ENCODE data around the gene SLC34A1.

SLC34A1 gene

DNA sequence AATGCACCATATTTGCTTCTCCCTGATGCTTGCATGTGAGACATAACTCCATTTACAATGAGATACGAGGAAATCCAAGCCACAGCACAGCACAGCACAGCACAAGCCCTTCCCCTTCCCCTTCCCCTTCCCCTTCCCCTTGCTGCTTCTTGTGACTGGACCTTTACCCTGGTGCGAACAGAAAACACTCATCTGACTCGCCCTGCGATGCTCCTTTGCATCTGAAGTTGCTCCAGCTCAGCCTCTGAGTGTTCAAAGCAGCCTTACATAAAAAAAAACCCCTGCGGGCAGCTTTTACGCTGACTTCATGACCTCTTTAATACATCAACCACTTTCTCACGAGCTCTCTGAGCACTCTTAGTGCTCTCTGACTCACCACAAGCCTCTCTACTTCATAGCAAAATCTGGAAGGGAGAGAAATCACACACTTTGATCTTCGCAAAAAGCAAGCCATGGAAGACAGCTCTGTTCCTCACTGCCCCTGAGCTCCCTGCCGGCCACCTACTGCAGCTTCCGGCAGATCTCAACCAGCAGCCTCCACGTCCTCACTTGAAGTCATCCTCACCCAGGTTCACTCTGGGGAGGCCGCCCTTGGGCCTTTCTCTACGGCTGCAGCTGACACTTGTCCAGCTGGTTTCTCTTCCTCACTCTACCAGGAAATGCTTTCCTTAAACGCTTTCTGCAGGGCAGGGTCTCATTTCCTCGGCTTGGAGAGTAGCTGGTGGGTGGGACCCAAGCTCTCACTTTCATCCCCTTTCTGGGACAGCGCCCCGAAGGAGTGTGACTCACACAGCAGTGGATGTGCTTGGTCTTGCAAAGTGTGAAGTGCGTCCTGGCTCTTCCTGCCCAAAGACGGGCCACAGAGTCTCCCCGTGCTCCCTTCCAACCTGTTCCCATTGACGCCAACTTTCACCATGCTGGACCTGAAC lies 5.3 kb downstream of the SLC34A1 start:
- FAIRE-seq, result no peak

DNA sequence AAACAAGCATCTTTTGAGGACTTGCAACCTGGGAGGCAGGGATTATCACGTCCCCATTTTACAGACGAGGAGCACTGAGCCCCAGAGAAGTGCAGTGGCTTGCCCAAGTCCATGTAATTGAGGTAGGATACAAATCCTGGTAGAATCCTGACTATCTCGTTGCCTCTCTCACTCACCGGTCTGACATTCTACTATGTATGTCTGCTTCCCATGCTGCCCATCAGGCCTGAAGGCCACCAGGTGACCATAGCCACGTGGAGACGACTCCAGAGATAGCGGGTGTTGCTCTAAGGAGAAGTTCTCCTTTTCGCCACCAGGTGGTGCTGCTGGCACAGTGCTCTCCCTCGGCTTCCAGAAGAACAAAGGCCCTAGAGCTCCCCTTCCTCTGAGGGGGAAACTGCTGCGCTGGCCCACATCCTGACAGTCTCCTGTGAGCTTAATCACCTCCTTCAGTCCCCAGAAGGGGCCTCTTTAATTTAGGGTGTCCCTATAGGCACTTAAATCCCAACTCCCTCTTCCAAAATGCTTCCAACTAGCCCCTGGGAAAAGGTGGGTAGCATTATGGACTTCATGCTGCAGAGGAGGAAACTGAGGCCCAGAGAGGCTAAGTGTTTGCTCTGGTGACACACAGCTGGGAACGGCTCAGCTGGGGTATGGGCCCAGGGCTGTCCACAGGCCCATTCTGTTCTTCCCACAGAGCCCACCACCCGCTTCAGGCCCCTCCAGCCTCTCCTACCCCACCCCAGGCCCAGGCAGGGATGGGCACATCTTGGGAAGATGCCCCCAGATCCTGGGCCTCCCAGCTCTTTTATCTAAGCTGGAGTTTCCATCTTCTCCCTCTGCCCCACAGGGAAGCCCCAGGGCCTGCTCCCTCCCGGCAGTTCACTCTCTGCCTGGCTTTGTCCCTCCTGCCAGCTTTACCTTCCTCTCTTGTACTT lies 6.4 kb downstream of the SLC34A1 start:
- no peak for FAIRE-seq

GRCh38 chr5:177392765-177393164 lies 8.5 kb downstream of the SLC34A1 start:
- FAIRE-seq, result no peak

GRCh38 chr5:177393206-177393765 lies 9.1 kb downstream of the SLC34A1 start:
- FAIRE-seq, result no peak

DNA sequence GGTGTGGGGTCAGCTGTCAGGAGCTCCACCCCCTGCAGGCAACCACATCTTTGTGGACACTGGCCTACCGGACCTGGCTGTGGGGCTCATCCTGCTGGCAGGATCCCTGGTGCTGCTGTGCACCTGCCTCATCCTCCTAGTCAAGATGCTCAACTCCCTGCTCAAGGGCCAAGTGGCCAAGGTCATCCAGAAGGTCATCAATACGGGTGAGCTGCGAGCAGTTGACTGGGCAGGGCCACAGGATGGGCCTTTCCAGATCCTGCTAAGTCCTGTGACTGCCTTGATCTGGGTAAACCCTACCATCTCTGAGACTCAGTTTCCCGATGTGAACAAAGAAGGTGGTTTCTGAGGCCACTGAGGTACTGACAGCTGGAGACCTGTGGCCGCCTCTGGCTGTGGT lies 9.8 kb downstream of the SLC34A1 start:
- FAIRE-seq, result no peak

DNA sequence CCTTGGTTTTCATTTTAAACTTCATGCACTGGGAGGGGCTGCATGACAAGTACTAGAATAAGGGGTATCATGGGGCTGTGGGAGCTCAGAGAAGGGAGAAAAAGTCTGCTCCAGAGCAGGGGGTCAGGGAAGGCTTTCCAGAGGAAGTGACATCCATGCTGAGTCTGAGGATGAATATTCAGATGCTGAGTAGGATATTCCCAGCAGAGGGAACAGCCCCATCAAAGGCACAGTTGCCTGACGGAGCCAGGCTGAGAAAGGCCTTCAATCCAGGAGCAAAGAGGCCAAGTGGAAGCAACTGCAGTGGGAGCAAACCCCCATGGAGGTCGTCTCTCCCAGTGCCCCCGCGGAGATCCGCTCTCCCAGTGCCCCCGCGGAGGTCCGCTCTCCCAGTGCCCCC lies 11.8 kb downstream of the SLC34A1 start:
- no peak for FAIRE-seq

DNA sequence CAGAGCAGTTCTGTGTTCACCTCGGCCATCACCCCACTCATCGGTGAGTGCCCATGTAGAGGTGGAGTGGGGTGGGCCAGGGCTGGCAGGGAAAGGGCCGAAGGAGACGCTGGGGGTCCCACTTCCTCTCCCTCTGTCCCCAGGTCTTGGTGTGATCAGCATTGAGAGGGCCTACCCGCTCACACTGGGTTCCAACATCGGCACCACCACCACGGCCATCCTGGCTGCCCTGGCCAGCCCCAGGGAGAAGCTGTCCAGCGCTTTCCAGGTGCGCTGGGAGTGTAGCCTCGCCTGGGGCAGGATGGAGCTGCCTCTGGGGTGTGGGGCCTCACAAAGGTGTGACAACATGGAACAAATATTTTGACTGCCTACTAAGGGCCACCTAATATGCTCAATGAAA lies 12.6 kb downstream of the SLC34A1 start:
- FAIRE-seq, result no peak

DNA sequence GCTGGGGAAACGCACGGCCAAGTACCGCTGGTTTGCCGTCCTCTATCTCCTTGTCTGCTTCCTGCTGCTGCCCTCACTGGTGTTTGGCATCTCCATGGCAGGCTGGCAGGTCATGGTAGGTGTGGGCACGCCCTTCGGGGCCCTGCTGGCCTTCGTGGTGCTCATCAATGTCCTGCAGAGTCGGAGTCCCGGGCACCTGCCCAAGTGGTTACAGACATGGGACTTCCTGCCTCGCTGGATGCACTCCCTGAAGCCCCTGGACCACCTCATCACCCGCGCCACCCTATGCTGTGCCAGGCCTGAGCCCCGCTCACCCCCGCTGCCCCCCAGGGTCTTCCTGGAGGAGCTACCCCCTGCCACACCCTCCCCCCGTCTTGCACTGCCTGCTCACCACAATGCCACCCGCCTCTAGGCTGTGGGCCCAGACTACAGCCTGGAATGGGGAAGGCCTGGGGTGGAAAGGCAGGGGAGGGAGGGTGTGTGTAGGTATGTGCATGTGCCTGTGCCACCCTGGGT lies 13.7 kb downstream of the SLC34A1 start:
- no peak for FAIRE-seq

- FAIRE-seq, result no peak
Observed at GRCh38 chr5:177399997-177400868, 16.0 kb downstream of the SLC34A1 start, which contains the start of gene PFN3. TSS of gene PFN3 (minus strand) at chr5:177400661. CDS start at chr5:177400576, 85 bp downstream.

GRCh38 chr5:177402271-177403043 lies 18.2 kb downstream of the SLC34A1 start:
- no peak for FAIRE-seq

- no peak for FAIRE-seq
Observed at GRCh38 chr5:177403102-177403791, 19.0 kb downstream of the SLC34A1 start.

DNA sequence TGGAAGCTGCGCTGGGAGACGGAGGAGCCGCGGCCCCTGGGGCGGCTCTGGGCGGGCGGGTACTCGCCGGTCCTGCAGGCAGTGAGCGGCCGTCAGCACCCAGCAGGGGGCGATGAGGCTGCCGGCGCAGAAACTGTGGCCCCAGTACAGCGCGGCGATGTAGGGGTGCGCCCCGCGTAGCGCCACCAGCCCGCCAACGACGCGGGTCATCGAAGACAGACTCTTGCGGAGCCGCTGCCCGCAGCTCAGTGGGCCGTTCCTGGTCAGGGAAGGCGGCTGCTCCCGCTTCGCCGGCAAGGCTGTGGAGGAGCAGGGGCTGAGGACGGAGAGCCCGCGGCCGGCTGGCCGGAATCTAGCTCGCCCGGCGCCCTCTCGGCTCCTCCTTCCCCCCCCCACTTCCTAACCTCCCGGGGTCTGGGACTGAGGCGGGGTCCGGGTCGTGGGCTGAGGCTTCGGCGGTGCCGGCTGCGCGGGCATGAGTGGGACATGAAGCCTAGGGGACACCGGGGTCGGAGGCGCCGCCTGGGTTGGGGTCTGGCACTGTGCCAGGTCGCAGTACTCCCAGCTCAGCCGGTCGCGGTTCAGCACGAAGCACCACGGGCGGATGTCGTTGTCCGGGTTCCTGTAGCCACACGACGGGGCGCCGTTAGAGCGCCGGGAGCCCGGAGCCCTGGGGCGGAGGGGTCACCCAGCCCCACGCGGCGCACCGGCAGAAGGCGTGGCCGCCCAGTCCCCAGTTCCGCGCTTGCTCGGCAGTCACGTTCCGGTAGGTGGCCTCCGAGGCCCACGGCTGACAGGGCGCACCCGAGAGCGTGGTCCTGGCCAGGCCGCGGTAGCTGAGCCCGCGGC lies 19.8 kb downstream of the SLC34A1 start:
- FAIRE-seq, result no peak

GRCh38 chr5:177404641-177405179 lies 20.5 kb downstream of the SLC34A1 start:
- FAIRE-seq, result no peak

DNA sequence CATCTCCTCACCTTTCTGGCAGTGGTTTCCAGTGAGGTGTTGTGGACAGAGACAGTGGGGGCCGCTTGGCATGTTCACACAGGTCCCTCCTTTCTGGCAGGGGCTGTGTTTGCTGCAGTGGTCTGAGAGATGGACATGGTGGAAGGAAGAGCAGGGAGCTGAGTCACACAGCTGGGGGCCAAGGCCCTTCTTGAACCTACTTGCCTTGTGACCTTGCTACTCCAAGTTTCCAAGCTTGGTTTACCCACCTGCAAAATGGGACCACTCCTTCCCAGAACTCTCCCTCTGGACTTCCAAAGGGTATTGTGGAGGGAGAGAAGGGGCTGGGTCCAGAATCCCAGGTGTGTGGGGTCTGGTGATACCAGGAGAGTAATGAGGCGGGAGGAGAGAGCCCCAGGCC lies 21.1 kb downstream of the SLC34A1 start:
- FAIRE-seq, result no peak

GRCh38 chr5:177405805-177406204 lies 21.6 kb downstream of the SLC34A1 start:
- FAIRE-seq, result no peak

DNA sequence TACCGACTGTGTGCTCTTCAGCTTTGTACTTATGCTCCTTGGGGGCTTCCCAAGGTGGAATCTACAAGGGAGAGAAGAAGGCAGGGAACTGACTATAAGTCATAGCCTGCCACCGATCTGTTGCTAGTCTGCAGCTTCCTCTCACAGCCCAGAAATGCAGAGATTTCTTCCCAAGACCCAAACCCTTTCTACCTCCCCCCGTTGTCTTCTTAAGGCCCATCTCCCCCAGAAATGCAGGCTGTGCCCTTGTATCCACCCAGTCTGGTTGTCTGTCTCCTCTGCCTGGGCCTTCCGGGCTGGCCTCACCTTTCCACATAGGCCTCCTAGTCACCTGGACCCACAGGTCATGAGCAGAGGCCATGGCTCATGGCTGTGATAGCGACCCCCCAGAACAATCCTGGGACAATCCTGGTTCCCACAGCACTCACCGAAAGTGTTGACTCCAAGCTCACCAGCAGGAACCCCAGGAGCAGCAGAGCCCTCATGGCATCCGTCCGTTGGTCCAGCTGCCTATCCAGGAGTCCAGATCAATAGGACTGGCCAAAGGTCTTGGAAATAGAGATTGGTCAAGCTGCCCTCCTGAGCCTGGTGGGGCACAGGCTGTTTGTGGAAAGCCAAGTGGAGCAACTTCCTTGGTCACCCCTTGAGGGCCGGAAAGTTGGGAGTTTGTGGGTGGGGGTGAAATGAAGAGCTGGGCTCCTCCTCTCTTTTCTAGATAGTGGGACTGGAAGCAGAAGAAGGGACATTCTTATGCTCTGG lies 25.0 kb downstream of the SLC34A1 start, which contains the start of gene F12:
F12 (minus strand) TSS at position 522 of the 759 bp plus-strand sequence; CDS start at position 485, 37 bp downstream.
- no peak for FAIRE-seq

DNA sequence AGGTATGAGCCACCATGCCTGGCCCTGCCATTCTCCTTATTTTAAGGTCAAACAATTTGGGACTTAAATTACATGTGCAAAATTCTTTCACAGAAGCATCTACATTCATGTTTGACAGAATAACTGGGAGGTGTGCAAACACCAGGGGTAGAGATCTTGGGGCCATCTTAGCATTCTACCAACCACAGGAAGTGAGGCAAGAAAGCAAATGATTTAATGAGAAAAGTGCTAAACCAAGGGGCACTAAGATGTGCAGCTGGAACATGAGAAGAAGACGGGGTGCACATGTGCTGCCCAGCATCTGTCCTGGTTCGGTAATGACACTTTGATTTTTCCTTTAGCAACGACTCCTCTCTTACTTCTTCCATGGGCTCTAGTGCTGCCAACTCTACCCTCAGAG lies 26.3 kb downstream of the SLC34A1 start:
- FAIRE-seq, result no peak

DNA sequence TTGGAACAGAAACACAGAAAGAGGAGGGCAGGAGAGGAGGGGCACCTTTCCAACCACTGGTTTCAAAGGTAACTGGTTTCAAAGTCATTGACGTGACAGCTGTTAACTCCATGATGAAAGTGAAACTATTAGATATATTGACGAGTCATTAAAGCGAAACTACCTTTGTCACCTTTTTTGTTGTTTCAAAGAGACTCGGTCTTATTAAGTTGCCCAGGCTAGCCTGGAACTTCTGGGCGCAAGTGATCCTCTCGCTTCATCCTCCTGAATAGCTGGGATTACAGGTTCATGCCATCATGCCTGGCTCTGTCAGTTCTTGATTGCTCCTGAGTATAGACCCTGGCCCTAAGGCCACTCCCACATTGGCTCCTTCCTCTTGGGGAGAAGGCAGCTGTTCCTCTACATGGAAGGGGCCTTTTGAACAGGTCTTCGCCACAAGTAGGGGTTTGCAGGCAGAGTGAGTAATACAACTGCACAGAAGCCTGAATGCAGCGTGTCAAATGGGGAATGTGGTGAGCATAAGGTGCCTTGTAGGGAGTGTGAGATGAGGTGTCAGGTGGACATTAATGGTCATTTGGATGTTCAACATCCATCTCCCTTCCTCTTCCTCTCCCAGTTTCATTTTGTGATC lies 28.5 kb downstream of the SLC34A1 start:
- FAIRE-seq, result no peak
